ENCODE results near the gene QSER1.

DNA sequence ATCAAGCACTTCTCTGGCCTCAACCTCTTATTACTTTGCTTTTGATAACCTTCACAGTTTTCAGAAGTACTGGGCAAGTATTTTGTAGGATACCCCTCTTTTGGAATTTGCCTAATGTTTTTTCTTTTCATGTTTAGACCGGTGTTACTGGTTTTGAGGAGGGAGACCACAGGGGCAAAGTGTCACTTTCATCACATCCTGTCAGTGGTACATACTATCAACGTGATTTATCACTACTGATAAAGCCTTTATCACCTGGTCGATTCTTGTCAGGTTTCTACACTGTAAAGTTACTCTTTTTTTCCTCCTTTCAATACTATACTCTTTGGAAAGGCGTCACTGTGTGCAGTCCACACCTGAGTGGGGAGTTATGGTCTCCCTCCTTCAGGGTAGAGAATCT, 26.7 kb downstream of the QSER1 start:
- TF ChIP-seq EZH2 (IDR thresholded peaks at IDR 0.05; ENCODE audit: borderline replicate concordance) (no peak), EZH2phosphoT487 (IDR thresholded peaks at IDR 0.05; ENCODE audit: low read depth, severe bottlenecking, unreplicated experiment) (no peak)
- TF ChIP-seq, protein P1, sequence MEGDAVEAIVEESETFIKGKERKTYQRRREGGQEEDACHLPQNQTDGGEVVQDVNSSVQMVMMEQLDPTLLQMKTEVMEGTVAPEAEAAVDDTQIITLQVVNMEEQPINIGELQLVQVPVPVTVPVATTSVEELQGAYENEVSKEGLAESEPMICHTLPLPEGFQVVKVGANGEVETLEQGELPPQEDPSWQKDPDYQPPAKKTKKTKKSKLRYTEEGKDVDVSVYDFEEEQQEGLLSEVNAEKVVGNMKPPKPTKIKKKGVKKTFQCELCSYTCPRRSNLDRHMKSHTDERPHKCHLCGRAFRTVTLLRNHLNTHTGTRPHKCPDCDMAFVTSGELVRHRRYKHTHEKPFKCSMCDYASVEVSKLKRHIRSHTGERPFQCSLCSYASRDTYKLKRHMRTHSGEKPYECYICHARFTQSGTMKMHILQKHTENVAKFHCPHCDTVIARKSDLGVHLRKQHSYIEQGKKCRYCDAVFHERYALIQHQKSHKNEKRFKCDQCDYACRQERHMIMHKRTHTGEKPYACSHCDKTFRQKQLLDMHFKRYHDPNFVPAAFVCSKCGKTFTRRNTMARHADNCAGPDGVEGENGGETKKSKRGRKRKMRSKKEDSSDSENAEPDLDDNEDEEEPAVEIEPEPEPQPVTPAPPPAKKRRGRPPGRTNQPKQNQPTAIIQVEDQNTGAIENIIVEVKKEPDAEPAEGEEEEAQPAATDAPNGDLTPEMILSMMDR (IDR thresholded peaks at IDR 0.05; ENCODE audit: poor library complexity) = no peak
